Activated T-cell treated with anti-CD3 and anti-CD28 coated beads for 4 hours (primary cell): Measurements from ENCODE around the gene HORMAD2.
"Not testable (repeated sequence)": the region's sequence is repeated elsewhere in the genome, so short reads cannot be mapped to it uniquely, and the experiment has no call there.

ENCODE experiments used
- DNase-seq: peaks from one replicate; pipeline ENCODE4 v3.0.0-alpha.2; 2020

The HORMAD2 gene

DNA sequence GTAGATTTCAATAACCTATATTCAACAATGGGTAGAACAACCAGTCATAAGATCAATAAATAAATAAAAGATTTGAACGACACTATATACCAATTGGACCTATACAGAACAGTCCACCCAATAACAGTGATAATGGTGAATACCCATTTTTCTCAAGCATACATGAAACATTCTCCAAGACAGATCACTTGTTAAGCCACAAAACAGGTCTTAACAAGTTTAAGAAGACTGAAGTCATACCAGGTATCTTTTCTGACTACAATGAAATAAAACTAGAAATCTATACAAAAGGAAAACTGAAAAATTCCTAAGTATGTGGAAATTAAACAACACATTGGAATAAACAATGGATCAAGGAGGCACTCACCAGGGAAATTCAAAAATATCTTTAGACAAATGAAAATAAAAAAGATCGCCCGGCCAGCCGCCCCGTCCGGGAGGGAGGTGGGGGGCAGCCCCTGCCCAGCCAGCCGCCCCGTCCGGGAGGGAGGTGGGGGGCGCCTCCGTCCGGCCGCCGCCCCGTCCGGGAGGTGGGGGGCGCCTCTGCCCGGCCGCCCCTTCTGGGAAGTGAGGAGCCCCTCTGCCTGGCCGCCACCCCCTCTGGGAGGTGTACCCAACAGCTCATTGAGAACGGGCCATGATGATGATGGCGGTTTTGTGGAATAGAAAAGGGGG, 20.8 kb upstream of the HORMAD2 start:
- not testable (repeated sequence) for DNase-seq

DNA sequence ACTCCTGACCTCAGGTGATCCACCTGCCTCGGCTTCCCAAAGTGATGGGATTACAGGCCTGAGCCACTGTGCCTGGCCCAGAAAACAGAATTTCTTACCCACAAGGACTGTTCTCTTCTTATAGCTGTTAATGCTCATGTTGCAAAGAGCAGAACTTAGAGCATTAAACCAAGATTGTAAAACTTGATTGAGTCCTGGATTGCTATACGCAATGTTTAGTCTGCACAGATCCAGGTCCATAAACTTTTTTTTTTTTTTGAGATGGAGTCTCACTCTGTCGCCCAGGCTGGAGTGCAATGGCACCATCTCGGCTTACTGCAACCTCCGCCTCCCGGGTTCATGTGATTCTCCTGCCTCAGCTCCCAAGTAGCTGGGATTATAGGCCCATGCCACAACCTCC, 19.2 kb upstream of the HORMAD2 start:
- DNase-seq: not testable (repeated sequence)

DNA sequence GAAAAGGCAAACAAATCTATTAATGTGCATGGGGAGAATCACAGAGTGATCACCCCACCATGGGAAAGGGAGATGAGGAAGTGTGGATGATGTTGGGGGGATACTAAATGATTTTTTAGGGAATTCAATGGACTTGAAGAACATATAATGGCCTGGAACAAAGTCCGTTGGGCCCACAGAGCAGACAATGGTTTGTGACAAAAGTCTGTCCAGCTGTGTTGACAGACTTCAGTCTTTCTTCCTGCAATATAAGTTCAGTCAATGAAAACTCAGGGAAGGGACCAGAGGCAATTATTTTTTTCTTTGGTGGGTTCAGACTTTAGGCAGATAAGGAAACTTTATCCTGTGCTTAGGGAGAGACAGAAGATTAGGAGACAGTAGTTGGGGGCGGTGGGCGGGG, 18.0 kb upstream of the HORMAD2 start:
- DNase-seq: no peak

DNA sequence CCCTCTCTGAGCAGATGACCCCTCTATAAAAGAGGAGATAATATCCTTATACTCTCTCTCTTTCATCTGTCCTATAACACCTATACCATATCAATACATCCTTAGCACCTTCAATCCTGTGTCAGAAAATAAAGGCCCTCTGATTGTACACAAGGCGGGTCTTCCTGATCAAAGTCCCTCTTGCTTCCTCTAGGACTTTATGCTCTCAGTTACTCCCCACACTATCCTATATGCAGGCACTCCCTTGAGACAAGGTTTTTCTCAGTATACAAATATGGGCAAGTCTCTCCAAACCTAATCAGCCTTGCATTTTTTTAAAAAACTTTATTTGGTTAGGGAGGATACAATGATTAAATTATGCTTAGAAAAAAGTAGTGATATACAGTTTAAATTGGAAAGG, 17.3 kb upstream of the HORMAD2 start:
- DNase-seq: no peak

DNA sequence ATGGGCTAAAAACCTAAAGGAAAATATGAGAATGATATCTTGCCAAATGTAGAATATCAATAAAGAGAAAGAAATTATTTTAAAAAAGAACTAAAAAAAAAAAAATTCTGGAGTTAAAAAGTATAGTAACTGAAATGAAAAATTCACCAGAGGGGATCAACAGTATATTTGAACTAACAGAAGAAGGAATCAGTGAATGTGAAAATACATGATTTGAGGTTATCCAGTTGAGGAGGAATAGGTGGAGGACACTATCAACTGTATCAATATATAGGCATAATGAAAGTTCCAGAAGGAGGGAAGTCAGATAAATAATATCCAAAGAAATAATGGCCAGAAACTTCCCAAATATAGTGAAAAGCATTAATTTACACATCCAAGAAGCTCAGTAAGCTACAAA, 16.1 kb upstream of the HORMAD2 start:
- DNase-seq: no peak

DNA sequence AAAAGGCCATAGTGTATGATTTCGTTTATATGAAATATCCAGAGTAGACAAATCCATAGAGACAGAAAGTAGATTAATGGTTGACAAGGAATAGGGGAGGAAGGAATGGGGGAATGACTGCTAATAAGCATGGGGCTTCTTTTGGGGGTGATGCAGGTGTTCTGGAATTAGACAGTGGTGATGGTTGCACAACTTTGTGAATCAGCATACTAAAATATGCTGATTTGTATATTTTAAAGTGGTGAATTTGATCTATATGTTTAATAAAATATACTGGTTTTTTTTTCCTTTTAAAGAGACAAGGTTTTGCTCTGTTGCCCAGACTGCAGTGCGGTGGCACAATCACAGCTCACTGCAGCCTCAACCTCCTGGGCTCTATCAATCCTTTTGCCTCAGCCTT, 6.5 kb upstream of the HORMAD2 start:
- DNase-seq: no peak

DNA sequence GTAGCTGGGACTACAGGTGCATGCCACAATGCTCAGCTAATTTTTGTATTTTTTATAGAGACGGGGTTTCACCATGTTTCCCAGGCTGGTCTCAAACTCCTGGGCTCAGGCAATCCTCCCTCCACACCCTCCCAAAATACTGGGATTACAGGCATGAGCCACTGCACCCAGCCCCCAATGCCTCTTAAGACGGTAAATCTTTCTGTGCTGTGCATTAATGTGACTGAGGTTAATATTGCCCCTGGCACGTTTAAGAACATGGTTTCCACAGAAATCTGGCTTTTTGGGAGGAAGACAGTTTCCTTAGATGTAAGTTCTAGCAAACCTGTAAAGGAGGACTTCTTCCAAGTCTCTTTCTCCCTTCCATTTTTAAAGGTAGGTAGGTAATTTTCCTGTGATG, 6.1 kb upstream of the HORMAD2 start:
- no peak for DNase-seq

DNA sequence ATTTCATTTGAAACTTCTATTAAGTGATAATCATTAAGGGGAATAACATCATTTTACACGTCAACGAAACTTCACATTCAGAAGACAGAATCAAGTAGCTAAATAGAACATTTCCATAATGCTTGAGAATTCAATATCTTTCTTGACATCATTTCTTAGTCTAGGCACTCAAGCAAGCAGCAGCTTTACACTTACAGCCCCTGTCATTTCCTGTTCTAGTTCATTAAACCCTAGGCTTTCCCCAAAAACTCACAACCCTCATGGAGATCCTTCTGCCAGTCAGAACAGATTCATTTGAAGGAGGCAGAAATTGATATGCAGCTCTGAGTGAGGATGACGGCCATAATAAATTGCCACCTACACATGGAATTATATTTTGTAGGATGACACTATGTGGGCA, 5.3 kb upstream of the HORMAD2 start:
- DNase-seq: no peak

DNA sequence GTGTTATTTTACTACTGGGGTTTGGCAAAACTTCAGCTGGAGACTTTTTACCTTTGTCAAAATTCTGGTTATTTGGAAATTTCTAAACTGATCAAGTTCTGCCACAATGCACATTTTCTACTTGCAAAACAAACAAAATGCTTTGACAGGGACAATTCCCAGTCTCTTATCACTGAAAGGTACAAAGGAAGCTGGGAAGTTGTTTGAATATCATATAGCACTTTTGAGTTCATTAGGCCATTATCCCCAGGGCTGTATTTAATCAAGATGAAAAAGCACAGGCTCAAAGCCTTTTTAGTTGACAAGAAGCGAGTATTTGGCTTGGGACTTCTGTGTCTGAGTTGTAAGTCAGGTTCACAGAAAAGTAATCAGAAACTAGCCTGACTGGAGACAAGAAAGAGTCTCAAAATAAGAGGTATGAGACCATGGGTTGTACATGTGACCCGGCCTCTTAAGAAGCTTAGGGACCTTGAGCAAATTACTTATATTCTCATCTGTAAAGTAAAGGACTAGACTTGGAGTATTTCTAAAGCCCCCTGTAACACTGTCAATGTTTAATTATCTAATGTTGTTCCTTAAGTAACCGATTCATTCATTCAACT, 2.9 kb upstream of the HORMAD2 start:
- DNase-seq: no peak

DNA sequence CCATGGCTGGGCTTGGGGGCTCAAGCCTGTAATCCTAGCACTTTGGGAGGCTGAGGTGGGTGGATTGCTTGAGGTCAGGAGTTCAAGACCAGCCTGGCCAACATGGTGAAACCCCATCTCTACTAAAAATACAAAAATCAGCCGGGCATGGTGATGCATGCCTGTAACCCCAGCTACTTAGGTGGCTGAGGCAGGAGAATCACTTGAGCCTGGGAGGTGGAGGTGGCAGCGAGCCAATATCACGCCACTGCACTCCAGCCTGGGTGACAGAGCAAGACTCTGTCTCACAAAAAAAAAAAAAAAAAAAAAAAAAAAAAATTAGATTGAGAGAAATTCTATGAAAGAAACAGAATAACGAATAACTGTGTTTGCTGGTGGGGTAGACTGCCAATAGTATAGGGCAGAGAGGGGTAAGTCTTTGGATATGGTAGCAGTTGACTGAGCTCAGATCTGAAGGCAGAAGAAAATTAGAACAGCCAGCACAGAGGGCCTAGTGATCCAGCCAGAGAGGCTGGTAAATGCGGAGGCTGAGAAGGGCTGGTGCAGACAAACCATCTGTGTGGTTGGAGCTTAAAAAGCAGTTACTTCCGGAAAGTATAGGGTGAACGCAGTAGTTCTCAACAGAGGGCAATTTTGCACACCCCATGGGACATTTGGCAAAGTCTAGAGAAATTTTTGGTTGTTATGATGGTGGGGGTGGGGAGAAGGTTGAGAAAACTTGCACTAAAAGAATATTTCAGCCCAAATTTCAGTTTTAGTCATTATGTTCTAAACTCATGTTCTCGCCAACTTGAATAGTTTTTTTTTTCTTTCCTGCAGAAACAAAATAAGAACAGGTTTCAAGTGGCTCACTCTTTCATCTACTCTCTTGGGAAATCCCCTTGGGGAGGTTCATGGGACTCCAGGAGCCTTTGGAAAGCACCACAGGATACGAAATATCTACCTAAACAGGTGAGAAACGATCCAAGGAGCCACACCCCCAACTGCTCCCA, 1.6 kb upstream of the HORMAD2 start:
- no peak for DNase-seq

DNA sequence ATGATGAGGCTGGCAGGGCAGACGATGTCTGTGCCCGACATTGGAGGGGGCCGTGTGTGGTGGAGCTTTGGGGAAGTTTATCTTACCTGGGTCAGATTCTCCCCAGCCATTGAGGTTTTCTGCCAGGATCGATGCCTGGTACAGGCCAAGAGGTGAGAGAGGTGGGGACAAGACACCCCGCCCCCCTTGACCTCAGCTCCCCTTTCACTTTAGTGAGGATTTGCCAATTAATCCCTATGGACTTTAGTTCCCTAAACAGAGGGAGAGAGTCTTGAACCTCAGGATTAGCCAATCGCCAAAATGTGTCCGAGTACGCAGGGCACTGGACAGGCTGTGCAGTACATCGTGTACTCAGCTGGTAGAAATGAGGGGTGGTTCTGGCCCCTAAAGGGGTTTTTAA, 541 bp downstream of the HORMAD2 start:
- DNase-seq: no peak

DNA sequence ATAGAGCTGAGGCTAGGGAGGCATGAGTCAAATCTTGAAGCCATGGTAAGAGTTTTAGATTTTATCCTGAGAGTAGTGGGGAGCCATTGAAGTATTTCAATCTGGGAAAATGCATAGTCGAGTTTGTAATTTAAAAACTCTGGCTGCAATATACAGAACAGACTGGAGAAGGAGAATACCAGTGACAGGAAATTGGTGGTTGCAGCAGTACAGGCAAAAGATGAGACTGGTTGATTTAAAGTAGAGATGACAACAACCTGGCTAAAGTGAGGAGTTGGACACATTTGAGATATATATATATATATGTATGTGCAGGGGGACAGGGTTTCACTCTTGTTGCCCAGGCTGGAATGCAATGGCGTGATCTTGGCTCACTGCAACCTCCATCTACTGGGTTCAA, 6.2 kb downstream of the HORMAD2 start:
- DNase-seq: no peak

DNA sequence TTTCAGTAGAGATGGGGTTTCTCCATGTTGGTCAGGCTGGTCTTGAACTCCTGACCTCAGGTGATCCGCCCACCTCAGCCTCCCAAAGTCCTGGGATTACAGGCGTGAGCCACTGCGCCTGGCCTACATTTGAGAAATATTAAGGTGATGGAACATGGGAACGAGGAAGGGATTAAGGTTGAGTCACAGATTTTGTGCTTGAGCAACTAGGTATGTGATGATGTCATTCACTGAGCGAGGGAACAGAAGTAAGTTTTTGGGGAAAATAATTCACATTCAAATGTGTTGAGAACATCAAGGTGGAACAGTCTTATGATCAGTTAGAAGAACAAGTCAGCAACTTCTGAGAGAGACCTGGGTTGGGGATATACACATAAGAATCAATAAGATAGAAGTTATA, 6.8 kb downstream of the HORMAD2 start:
- DNase-seq: not testable (repeated sequence)

DNA sequence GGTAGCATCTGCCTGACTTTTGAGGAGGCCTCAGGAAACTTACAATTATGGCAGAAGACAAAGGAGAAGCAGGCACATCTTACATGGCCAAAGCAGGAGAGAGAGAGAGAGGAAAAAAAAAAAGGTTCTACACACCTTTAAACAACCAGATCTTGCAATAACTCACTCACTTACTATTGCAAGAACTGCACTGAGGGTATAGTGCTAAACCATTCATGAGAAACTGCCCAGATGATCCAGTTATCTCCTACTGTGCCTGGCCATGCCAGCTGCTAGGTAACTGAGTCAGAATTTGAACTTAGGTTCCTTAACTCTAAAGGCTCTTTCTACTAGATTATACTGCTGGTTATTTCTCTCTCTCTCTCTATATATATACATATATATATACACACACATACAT, 7.3 kb downstream of the HORMAD2 start:
- no peak for DNase-seq

DNA sequence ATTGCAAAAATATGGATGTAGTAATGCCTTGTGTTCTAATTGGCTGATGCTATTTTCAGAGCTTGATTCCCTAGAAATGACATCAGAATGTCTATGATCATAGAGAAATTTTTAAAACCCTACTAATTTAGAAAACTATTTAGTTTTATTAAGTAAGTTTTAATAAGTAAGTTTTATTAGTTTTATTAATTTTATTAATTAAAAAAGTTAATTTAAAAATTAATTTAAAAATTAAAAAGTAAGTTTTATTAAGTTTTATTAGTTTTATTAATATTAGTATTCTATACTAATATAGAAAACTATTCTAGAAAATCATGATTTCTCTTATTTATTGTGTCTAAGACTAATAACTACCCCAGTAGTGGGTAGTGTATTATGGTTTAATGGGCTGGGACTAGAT, 8.2 kb downstream of the HORMAD2 start:
- DNase-seq: no peak

DNA sequence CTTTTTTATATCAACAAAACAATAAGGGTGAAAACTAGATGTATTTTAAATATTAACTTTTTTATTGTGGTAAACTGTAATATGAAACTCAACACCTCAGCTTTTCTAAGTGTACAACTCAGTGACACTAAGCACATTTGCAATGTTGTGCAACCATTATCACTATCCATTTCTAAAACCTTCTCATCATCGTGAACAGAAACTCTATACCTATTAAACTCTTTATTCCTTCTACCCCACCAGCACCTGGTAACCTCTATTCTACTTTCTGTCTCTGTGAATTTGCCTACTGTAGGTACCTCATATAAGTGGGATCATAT, 9.4 kb downstream of the HORMAD2 start:
- no peak for DNase-seq

DNA sequence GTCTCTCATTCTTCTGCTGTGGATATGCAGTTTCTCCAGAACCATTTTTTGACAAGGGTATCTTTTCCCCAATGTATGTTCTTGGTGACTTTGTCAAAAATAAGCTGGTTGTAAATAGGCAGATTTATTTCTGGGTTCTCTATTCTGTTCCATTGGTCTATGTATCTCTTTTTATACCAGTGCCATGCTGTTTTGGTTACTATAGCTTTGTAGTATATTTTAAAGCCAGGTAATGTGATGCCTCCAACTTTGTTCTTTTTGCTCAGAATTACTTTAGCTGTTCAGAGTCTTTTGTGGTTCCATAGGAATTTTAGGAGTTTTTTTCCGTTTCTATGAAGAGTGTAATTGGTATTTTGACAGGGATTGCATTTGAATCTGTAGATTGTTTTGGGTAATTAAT, 12.4 kb downstream of the HORMAD2 start:
- DNase-seq: no peak

DNA sequence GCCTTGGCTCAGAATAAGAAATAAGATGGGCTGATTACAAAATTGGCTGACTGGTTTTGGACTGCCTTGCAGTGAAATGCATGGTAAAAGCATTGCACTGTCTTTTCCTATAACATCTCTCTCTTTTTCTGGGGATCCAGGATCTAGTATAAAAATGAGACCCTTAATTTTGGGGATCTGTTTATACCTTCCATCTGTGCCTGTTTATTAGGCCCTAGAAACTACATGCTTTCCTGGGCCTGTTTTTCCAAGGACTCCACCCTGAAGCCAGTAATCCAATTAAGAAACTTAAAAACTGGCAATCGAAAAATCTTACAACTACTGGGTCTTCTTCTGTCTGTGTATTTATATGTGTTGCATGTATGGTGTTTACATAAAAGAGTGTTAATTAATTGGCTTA, 14.5 kb downstream of the HORMAD2 start:
- no peak for DNase-seq

DNA sequence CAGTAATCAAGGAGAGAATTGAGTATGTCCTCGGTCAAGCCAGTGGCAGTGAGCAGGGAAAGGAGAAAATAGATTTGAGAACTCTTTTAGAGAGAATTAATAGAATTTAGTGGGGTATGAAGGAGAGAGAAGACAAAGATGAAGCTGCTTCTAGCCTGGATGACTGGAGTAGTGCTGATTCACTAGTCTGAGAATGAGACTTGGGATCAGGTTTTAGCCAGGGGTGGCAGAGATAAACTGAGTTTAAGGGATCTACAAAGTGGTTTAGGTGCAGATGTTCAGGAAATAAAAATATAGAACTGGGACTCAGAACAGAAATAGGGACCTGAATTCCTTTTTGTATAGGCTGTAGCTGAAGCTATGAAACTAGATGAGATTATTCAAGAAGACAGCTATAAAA, 17.6 kb downstream of the HORMAD2 start:
- no peak for DNase-seq

DNA sequence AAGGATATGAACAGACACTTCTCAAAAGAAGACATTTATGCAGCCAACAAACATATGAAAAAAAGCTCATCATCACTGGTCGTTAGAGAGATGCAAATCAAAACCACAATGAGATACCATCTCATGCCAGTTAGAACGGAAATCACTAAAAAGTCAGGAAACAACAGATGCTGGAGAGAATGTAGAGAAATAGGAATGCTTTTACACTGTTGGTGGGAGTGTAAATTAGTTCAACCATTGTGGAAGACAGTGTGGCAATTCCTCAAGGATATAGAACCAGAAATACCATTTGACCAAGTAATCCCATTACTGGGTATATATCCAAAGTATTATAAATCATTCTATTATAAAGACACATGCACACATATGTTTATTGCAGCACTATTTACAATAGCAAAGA, 20.5 kb downstream of the HORMAD2 start:
- DNase-seq: not testable (repeated sequence)

DNA sequence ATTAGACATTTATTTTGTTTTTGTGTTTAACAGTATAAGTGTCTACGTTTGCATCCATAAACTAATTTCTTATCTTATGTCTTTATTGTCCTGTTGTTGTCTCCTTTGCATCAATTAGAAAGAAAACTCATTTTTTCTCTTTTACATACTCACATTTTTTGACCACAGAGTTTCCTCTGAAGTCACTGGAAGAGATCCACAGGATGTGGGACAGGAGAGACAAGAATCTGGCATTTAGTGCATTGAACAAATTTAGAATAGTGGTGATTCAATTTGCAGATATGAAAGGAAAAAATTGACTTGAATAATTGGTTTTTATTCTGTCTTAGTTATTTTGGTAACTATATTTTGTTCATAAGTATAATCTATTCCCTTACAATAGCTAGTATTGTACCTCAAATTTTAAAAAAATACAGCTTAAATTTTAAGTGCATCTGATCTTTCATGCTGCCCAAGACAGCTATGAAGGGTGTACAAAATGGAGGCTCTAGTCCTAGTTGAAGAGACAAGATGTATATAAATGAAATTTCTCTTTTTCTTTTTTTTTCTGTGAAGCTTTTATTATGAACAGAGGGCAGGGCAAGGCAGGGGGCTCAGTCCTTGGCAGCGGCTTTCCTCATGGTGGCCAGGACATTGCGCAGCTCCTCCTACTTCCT, 24.4 kb downstream of the HORMAD2 start:
- no peak for DNase-seq

DNA sequence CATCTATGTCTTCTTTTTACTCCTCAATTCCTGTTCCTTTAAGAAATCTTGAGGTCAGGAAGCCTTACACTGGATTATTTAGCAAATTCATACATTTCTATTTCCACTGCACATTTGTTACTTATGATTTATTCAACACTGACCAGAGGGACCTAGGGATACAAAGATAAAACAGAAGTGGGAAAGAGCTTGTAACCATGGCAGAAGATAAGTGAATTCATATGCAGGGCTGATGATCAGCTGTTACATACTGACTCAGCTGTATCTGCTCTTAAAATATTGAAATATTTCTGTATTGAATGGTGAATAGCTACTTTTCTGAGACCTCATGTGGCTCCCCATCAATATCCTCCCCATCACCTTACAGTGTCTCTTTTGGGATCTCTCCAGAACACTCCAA, 25.2 kb downstream of the HORMAD2 start:
- no peak for DNase-seq

DNA sequence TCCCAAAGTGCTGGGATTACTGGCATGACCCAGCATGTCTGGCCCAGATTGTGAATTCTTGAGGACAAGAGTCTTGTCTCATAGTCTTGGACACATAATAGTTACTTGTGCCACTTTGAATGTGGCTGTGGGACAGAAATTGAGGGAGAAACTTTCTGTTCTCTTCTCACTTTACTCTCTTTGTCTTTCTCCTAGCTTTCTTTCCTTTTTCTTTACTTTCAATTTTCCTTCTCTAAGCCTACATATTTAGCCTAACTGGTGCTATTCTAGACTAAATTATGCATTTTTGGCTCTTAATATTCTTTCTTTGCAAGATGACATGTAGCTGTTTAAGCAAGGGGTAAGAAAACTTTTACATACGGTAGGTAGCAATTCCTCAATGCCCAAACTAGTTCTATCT, 33.2 kb downstream of the HORMAD2 start:
- no peak for DNase-seq

DNA sequence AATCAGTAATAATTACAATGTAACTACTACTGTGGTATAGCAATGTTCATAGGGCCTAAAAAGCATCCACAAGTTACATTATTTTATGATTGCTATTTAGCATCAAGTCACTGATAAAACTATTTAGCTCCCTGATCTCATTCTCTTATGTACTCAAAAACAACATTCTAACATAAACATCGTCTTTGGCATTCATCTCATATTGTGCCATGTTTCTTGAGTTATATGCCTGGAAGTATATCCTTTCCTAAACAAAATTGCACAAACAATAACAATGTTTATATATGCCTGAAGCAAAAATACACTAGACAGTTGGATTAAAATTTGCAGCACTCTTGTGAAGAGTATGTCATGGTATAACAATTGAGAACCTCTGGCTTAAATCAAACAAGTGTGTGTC, 34.1 kb downstream of the HORMAD2 start:
- DNase-seq: no peak
